ENCODE results near the gene SEC14L2. TPM values are rescaled to one million over a fixed set of nuclear protein-coding genes. Genes with fewer than 3 reads are reported as not detected.
"Not testable (repeated sequence)": the region's sequence is repeated elsewhere in the genome, so short reads cannot be mapped to it uniquely, and the experiment has no call there.

The SEC14L2 gene
- total and polyA plus RNA-seq, 2 donors (not counting 1 experiment from before 2014, with no cell fraction given): 0.24 to 0.67 TPM

DNA sequence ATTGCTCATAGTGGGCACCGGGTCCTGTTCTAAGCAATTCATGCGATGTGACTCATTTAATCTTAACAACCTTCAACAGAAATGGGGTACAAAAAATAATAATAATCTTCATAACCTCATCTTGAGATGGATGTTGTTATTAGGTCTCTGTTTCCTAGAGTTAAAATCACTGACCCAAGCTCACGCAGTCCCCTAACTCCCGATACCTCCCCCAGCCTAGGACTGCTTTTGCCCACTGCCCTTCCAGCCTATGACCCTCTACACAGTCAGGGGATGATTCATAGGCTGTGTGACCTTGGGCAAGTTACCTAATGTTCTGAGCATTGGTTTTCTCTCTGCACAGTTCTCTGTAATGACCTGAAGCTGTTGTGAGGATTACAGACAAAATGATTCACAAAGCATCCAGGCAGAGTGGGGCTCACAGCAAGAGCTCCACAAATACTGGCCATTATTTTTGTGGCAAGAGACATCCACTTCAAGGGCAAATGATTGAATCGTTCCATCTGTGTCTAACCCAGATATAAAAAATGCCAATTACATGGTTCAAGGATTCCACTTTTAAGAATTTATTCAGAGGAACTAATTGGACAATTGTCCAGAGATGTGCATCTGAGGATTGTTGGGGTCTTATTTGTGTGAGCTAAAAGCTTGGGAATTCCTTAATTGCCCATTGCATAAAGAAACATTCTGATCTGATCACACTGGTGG is 48.8 kb downstream of the SEC14L2 start:
- Histone ChIP-seq H3K9me3 (ENCODE audit: control extremely low read depth in 1 of 3, control insufficient read depth in 2 of 3, insufficient read depth in 1 of 3, low read length in 2 of 3) (peaks cover 0 to 22% (median 0%) of the 10 kb centered on the region in 3 donors), H3K27me3 (replicated peaks in 1 of 4; ENCODE audit: control extremely low read depth in 1 of 4, control insufficient read depth in 3 of 4, insufficient read depth in 4 of 4, low read length in 3 of 4) (peaks cover 0 to 34% (median 3%) of the 10 kb centered on the region in 4 experiments), H3K4me2 (replicated peaks; ENCODE audit: low read depth, low read length, poor library complexity, severe bottlenecking) (no peak overlapping the region), H3K79me2 (ENCODE audit: control insufficient read depth, insufficient read depth, low read length) (no peaks in the 10 kb centered on the region), H3K4me1 (ENCODE audit: control insufficient read depth in 2 of 2, insufficient read depth in 2 of 2, low read length in 2 of 2) (peaks cover 8 to 11% of the 10 kb centered on the region in 2 donors), H2AFZ (ENCODE audit: insufficient read depth, low read depth, low read length, poor library complexity, severe bottlenecking) (no peak overlapping the region), H3K27ac (ENCODE audit: low read length in 2 of 2) (no peak overlapping the region), H4K20me1 (ENCODE audit: control insufficient read depth, insufficient read depth, low read length, poor library complexity, severe bottlenecking) (no peaks in the 10 kb centered on the region), H3K9ac (ENCODE audit: low read length) (no peak overlapping the region), H3K36me3 (replicated peaks in 1 of 2; ENCODE audit: control extremely low read depth in 1 of 2, control insufficient read depth in 1 of 2, extremely low read depth in 1 of 2, insufficient read depth in 2 of 2, low read length in 1 of 2) (no peaks in the 10 kb centered on the region), H3K4me3 (ENCODE audit: control extremely low read depth in 1 of 5, extremely low read depth in 1 of 5, insufficient read depth in 1 of 5, low read depth in 2 of 5, low read length in 4 of 5) (no peak overlapping the region)
- no CpG with 5 or more reads among the region's 5 CpGs for WGBS (ENCODE audit: insufficient coverage)
- no peak overlapping the region for H3K27ac Mint-ChIP-seq
- no peak overlapping the region for H3K4me3 Mint-ChIP-seq
- H3K27me3 Mint-ChIP-seq: peaks cover 43% of the 10 kb centered on the region
- peaks cover 15% of the 10 kb centered on the region for H3K4me1 Mint-ChIP-seq
- ChIA-PET POLR2A (no interaction called here), CTCF (interaction anchor here (1.0 kb wide), 2 partner anchors 36 to 309 kb away, joined by 3 read pairs; no protein-coding TSS in a partner anchor)
- TF ChIP-seq, protein P1, sequence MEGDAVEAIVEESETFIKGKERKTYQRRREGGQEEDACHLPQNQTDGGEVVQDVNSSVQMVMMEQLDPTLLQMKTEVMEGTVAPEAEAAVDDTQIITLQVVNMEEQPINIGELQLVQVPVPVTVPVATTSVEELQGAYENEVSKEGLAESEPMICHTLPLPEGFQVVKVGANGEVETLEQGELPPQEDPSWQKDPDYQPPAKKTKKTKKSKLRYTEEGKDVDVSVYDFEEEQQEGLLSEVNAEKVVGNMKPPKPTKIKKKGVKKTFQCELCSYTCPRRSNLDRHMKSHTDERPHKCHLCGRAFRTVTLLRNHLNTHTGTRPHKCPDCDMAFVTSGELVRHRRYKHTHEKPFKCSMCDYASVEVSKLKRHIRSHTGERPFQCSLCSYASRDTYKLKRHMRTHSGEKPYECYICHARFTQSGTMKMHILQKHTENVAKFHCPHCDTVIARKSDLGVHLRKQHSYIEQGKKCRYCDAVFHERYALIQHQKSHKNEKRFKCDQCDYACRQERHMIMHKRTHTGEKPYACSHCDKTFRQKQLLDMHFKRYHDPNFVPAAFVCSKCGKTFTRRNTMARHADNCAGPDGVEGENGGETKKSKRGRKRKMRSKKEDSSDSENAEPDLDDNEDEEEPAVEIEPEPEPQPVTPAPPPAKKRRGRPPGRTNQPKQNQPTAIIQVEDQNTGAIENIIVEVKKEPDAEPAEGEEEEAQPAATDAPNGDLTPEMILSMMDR (IDR thresholded peaks at IDR 0.05): peak; percentile 30
- no peak for TF ChIP-seq EZH2 (IDR thresholded peaks at IDR 0.05; ENCODE audit: borderline replicate concordance, insufficient read depth, low read depth, low read length, poor library complexity, severe bottlenecking)
- intact Hi-C loops (cut with micrococcal nuclease): no loop called here
- H3K9me3 Mint-ChIP-seq (ENCODE audit: insufficient read depth): peaks cover 5% of the 10 kb centered on the region
- ATAC-seq (ENCODE audit: low read depth): no peak
- no peak for DNase-seq

DNA sequence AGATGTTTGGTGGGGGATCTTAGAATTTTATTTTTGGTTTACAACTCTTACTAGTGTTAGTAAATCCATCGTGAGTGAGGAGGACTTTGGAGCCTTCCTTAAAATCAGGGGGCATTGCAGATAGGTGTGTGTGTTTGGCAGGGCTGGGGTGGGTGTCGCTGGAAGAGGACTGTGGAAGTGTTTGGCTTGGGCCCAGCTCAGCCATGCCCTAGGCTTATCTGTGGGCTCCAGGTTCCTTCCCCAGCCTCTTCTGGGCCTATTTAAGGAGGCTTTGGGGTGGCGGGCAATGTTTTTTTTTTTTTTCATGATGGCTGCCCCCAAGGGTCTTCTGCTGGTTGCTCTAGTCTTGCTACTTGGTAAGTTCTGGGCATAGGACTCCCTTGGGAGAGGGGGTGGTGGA is 50.8 kb downstream of the SEC14L2 start:
- Mint-ChIP-seq H3K27me3 (peaks cover 40% of the 10 kb centered on the region), H3K4me1 (peaks cover 8% of the 10 kb centered on the region), H3K27ac (no peak overlapping the region), H3K4me3 (no peak overlapping the region), H3K9me3 (ENCODE audit: insufficient read depth) (peaks cover 5% of the 10 kb centered on the region)
- Histone ChIP-seq H4K20me1 (ENCODE audit: control insufficient read depth, insufficient read depth, low read length, poor library complexity, severe bottlenecking) (no peaks in the 10 kb centered on the region), H3K9ac (ENCODE audit: low read length) (no peak overlapping the region), H3K79me2 (ENCODE audit: control insufficient read depth, insufficient read depth, low read length) (no peaks in the 10 kb centered on the region), H3K27ac (ENCODE audit: low read length in 2 of 2) (no peak overlapping the region), H3K4me3 (ENCODE audit: control extremely low read depth in 1 of 5, extremely low read depth in 1 of 5, insufficient read depth in 1 of 5, low read depth in 2 of 5, low read length in 4 of 5) (no peak overlapping the region), H3K9me3 (ENCODE audit: control extremely low read depth in 1 of 3, control insufficient read depth in 2 of 3, insufficient read depth in 1 of 3, low read length in 2 of 3) (peaks cover 0 to 21% (median 0%) of the 10 kb centered on the region in 3 donors), H3K27me3 (replicated peaks in 1 of 4; ENCODE audit: control extremely low read depth in 1 of 4, control insufficient read depth in 3 of 4, insufficient read depth in 4 of 4, low read length in 3 of 4) (peaks cover 0 to 31% (median 3%) of the 10 kb centered on the region in 4 experiments), H3K36me3 (replicated peaks in 1 of 2; ENCODE audit: control extremely low read depth in 1 of 2, control insufficient read depth in 1 of 2, extremely low read depth in 1 of 2, insufficient read depth in 2 of 2, low read length in 1 of 2) (no peaks in the 10 kb centered on the region), H3K4me1 (ENCODE audit: control insufficient read depth in 2 of 2, insufficient read depth in 2 of 2, low read length in 2 of 2) (peaks cover 0 to 4% of the 10 kb centered on the region in 2 donors), H3K4me2 (replicated peaks; ENCODE audit: low read depth, low read length, poor library complexity, severe bottlenecking) (no peak overlapping the region), H2AFZ (ENCODE audit: insufficient read depth, low read depth, low read length, poor library complexity, severe bottlenecking) (no peak overlapping the region)
- 63% methylated on average over 2 of the region's 3 CpGs for WGBS (ENCODE audit: insufficient coverage)
- intact Hi-C loops (cut with micrococcal nuclease): no loop called here
- ChIA-PET POLR2A (no interaction called here), CTCF (no interaction called here)
- TF ChIP-seq, protein P1 (IDR thresholded peaks at IDR 0.05): no peak
- TF ChIP-seq EZH2 (IDR thresholded peaks at IDR 0.05; ENCODE audit: borderline replicate concordance, insufficient read depth, low read depth, low read length, poor library complexity, severe bottlenecking): no peak
- DNase-seq: no peak
- no peak for ATAC-seq (ENCODE audit: low read depth)

- intact Hi-C loops (cut with micrococcal nuclease); POLR2A ChIA-PET: not testable (repeated sequence)
Measured at GRCh38 chr22:30451488-30451887, 54.7 kb downstream of the SEC14L2 start.

More at GRCh38 chr22:30451488-30451887, 54.7 kb downstream of the SEC14L2 start:
- ATAC-seq (ENCODE audit: low read depth); CTCF ChIA-PET; H2AFZ ChIP-seq (ENCODE audit: insufficient read depth, low read depth, low read length, poor library complexity, severe bottlenecking); H3K4me3 Mint-ChIP-seq; H3K9me3 ChIP-seq (ENCODE audit: control extremely low read depth in 1 of 3, control insufficient read depth in 2 of 3, insufficient read depth in 1 of 3, low read length in 2 of 3); H3K9me3 Mint-ChIP-seq (ENCODE audit: insufficient read depth); H3K4me3 ChIP-seq (ENCODE audit: control extremely low read depth in 1 of 5, extremely low read depth in 1 of 5, insufficient read depth in 1 of 5, low read depth in 2 of 5, low read length in 4 of 5); H3K79me2 ChIP-seq (ENCODE audit: control insufficient read depth, insufficient read depth, low read length); H3K4me2 ChIP-seq (replicated peaks; ENCODE audit: low read depth, low read length, poor library complexity, severe bottlenecking); DNase-seq; H3K27ac ChIP-seq (ENCODE audit: low read length in 2 of 2); H3K9ac ChIP-seq (ENCODE audit: low read length); H3K27me3 ChIP-seq (replicated peaks in 1 of 4; ENCODE audit: control extremely low read depth in 1 of 4, control insufficient read depth in 3 of 4, insufficient read depth in 4 of 4, low read length in 3 of 4); H3K4me1 ChIP-seq (ENCODE audit: control insufficient read depth in 2 of 2, insufficient read depth in 2 of 2, low read length in 2 of 2); H4K20me1 ChIP-seq (ENCODE audit: control insufficient read depth, insufficient read depth, low read length, poor library complexity, severe bottlenecking); H3K36me3 ChIP-seq (replicated peaks in 1 of 2; ENCODE audit: control extremely low read depth in 1 of 2, control insufficient read depth in 1 of 2, extremely low read depth in 1 of 2, insufficient read depth in 2 of 2, low read length in 1 of 2); H3K4me1 Mint-ChIP-seq; H3K27ac Mint-ChIP-seq: not testable (repeated sequence)
- 70% methylated on average over 7 of the region's 9 CpGs for WGBS (ENCODE audit: insufficient coverage)
- peaks cover 22% of the 10 kb centered on the region for H3K27me3 Mint-ChIP-seq
